ENCODE measurements around the gene EP400. TPM values are rescaled to one million over a fixed set of nuclear protein-coding genes. Genes with fewer than 3 reads are reported as not detected.

The EP400 gene
- total RNA-seq, 1 experiment from 2014 or later = 61.7 TPM

DNA sequence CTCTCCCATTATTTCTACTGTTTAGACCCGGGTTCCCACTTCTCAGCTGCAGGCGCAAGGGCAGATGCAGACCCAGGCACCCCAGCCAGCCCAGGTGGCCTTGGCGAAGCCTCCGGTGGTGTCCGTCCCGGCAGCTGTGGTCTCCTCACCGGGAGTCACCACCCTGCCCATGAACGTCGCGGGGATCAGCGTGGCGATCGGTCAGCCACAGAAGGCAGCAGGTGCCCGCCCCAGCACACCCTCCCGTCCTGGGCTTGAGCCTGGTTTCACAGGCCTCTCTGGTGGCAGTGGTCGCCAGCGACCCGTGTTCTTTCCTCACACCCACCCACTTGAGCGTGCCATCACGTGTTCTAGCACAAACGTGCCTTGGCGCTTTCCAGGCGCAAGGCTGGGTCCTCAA, 117.0 kb downstream of the EP400 start:
- Histone ChIP-seq H3K23me2 (ENCODE audit: insufficient read length, low read depth, low read length, poor library complexity, severe bottlenecking) (no peaks in the 10 kb centered on the region), H3K4me2 (ENCODE audit: insufficient read depth, insufficient read length, low read length) (no peak overlapping the region), H3K27ac (ENCODE audit: insufficient read length, low read depth, low read length) (no peak overlapping the region), H3K9me3 (ENCODE audit: control insufficient read depth, low read depth, low read length) (no peaks in the 10 kb centered on the region), H3K18ac (ENCODE audit: insufficient read length, low read depth, low read length) (no peak overlapping the region), H4K20me1 (ENCODE audit: control insufficient read depth, insufficient read depth, insufficient read length) (no peaks in the 10 kb centered on the region), H2AFZ (ENCODE audit: low read length) (no peak overlapping the region), H4K5ac (ENCODE audit: insufficient read length, low read depth, low read length) (no peak overlapping the region), H3K56ac (ENCODE audit: insufficient read length, low read depth, low read length) (no peak overlapping the region), H3K27me3 (ENCODE audit: insufficient read depth, low read length) (no peaks in the 10 kb centered on the region), H3K14ac (ENCODE audit: insufficient read depth, low read length) (no peak overlapping the region), H3K4me1 (ENCODE audit: insufficient read depth, low read length) (no peaks in the 10 kb centered on the region), H4K8ac (replicated peaks; ENCODE audit: insufficient read length, low read depth, low read length) (no peak overlapping the region), H3K4ac (ENCODE audit: low read depth, low read length) (no peak overlapping the region), H2BK20ac (ENCODE audit: low read depth, low read length, poor library complexity, severe bottlenecking) (no peak overlapping the region), H2BK5ac (ENCODE audit: insufficient read length, low read length) (no peak overlapping the region), H3K79me2 (ENCODE audit: insufficient read depth, low read length) (no peaks in the 10 kb centered on the region), H3K23ac (ENCODE audit: insufficient read length, low read depth, low read length) (no peak overlapping the region), H2BK120ac (ENCODE audit: low read depth, low read length, poor library complexity, severe bottlenecking) (no peak overlapping the region), H3T11ph (ENCODE audit: low read length) (no peak overlapping the region), H2AK5ac (ENCODE audit: insufficient read length, low read length) (no peak overlapping the region), H3K79me1 (ENCODE audit: insufficient read depth, low read depth, low read length, poor library complexity, severe bottlenecking) (no peaks in the 10 kb centered on the region), H4K91ac (ENCODE audit: insufficient read length, low read depth, low read length) (no peak overlapping the region), H2BK15ac (ENCODE audit: low read depth, low read length) (no peak overlapping the region), H3K9ac (ENCODE audit: extremely low read depth, insufficient read length, low read length) (no peak overlapping the region), H2BK12ac (ENCODE audit: insufficient read length, low read depth, low read length) (no peak overlapping the region)
- H3K4me1 Mint-ChIP-seq = no peaks in the 10 kb centered on the region
- no peaks in the 10 kb centered on the region for H3K27me3 Mint-ChIP-seq (ENCODE audit: low read depth)
- no peak for DNase-seq
- no CpG with 5 or more reads among the region's 23 CpGs for WGBS (ENCODE audit: extremely low coverage, insufficient read length, low lambda C conversion rate)
- H3K36me3 Mint-ChIP-seq (ENCODE audit: insufficient read depth in 1 of 3, low read depth in 3 of 3) = peaks cover 34 to 75% (median 74%) of the 10 kb centered on the region in 3 experiments; a peak in 6 of 7 replicates
- H3K27ac Mint-ChIP-seq = no peak overlapping the region; a peak in 1 of 7 replicates
- no peak overlapping the region for H3K4me3 Mint-ChIP-seq
- TF ChIP-seq, protein P1, sequence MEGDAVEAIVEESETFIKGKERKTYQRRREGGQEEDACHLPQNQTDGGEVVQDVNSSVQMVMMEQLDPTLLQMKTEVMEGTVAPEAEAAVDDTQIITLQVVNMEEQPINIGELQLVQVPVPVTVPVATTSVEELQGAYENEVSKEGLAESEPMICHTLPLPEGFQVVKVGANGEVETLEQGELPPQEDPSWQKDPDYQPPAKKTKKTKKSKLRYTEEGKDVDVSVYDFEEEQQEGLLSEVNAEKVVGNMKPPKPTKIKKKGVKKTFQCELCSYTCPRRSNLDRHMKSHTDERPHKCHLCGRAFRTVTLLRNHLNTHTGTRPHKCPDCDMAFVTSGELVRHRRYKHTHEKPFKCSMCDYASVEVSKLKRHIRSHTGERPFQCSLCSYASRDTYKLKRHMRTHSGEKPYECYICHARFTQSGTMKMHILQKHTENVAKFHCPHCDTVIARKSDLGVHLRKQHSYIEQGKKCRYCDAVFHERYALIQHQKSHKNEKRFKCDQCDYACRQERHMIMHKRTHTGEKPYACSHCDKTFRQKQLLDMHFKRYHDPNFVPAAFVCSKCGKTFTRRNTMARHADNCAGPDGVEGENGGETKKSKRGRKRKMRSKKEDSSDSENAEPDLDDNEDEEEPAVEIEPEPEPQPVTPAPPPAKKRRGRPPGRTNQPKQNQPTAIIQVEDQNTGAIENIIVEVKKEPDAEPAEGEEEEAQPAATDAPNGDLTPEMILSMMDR (conservative IDR thresholded peaks at IDR 0.05) = no peak
- no peaks in the 10 kb centered on the region for H3K9me3 Mint-ChIP-seq
